GM23338 (cell line): ENCODE measurements around the gene COL16A1. TPM values are rescaled to one million over a fixed set of nuclear protein-coding genes. Genes with fewer than 3 reads are reported as not detected.

Experiments used
- ATAC-seq: fragments of 200-7000 bp; cut with Tn5 transposase; 3 replicates; pipeline ENCODE4 v1.9.1; 2020
- DNase-seq: peaks from one replicate; pipeline ENCODE4 v3.0.0-alpha.2; 2015; ENCODE audit warnings: low spot score
- H2AFZ ChIP-seq: fragments of 200-600 bp; sonication (generic); 2 replicates; pipeline ENCODE4 v1.8.0; 2016; ENCODE audit warnings: antibody characterized with exemption, mild to moderate bottlenecking, moderate library complexity
- H3F3A ChIP-seq: fragments of 200-600 bp; sonication (generic); replicated peaks from 2 replicates; pipeline ENCODE4 v1.8.0; 2017; ENCODE audit warnings: antibody characterized with exemption, mixed run types, low read depth
- H3K27ac ChIP-seq: fragments of 200-600 bp; sonication (generic); 2 replicates; pipeline ENCODE4 v1.6.1; 2016; ENCODE audit warnings: low read depth
- H3K27me3 ChIP-seq: fragments of 200-600 bp; sonication (generic); 2 replicates; pipeline ENCODE4 v1.8.0; 2016; ENCODE audit warnings: mild to moderate bottlenecking, mixed run types, moderate library complexity; ENCODE audit not compliant: insufficient read depth
- H3K36me3 ChIP-seq: fragments of 200-600 bp; sonication (generic); 2 replicates; pipeline ENCODE4 v1.8.0; 2016; ENCODE audit warnings: mild to moderate bottlenecking; ENCODE audit not compliant: insufficient read depth
- H3K4me1 ChIP-seq: fragments of 200-600 bp; sonication (generic); 2 replicates; pipeline ENCODE4 v1.8.0; 2016; ENCODE audit warnings: mild to moderate bottlenecking, moderate library complexity; ENCODE audit not compliant: insufficient read depth
- H3K4me2 ChIP-seq: fragments of 200-600 bp; sonication (generic); 2 replicates; pipeline ENCODE4 v1.7.1; 2017; ENCODE audit warnings: mixed run types
- H3K4me3 ChIP-seq: fragments of 200-600 bp; sonication (generic); 2 replicates; pipeline ENCODE4 v1.6.1; 2016; ENCODE audit warnings: mixed run types
- H3K79me2 ChIP-seq: fragments of 200-600 bp; sonication (generic); replicated peaks from 2 replicates; pipeline ENCODE4 v1.8.0; 2017; ENCODE audit warnings: mild to moderate bottlenecking; ENCODE audit not compliant: insufficient read depth
- H3K9me2 ChIP-seq: fragments of 200-600 bp; sonication (generic); 2 replicates; pipeline ENCODE4 v1.8.0; 2017; ENCODE audit not compliant: insufficient read depth
- H4K20me1 ChIP-seq: fragments of 200-600 bp; sonication (generic); replicated peaks from 2 replicates; pipeline ENCODE4 v1.8.0; 2017; ENCODE audit warnings: mild to moderate bottlenecking; ENCODE audit not compliant: insufficient read depth
- H3K27ac Mint-ChIP-seq: 2 replicates; pipeline ENCODE4 v1.8.0; 2020; ENCODE audit warnings: inconsistent platforms, mild to moderate bottlenecking, moderate library complexity, mixed read lengths
- H3K27me3 Mint-ChIP-seq: 3 replicates; pipeline ENCODE4 v1.8.0; 2022; ENCODE audit warnings: low read depth, mild to moderate bottlenecking, moderate library complexity, mixed read lengths, inconsistent platforms; ENCODE audit not compliant: insufficient read depth, poor library complexity
- H3K36me3 Mint-ChIP-seq: 3 replicates; pipeline ENCODE4 v1.8.0; 2021; ENCODE audit warnings: low read depth, mild to moderate bottlenecking, inconsistent platforms, moderate library complexity, mixed read lengths
- H3K4me1 Mint-ChIP-seq: 3 replicates; pipeline ENCODE4 v1.8.0; 2020; ENCODE audit warnings: mild to moderate bottlenecking, inconsistent platforms, mixed read lengths
- H3K4me3 Mint-ChIP-seq: 3 replicates; pipeline ENCODE4 v1.8.0; 2021; ENCODE audit warnings: moderate library complexity, mild to moderate bottlenecking, inconsistent platforms, mixed read lengths
- H3K9me3 Mint-ChIP-seq: 3 replicates; pipeline ENCODE4 v1.8.0; 2020; ENCODE audit warnings: moderate library complexity, mild to moderate bottlenecking, inconsistent platforms, mixed read lengths
- CTCF ChIP-seq, 2 experiments: fragments of 200-600 bp in 1 of 2; sonication (generic) in 1 of 2; conservative IDR thresholded peaks; 2 replicates each; pipeline versions ENCODE4 v1.5.1 to v1.6.1; 2016 to 2017; ENCODE audit warnings: antibody characterized with exemption in 2 of 2, low read depth in 2 of 2, mild to moderate bottlenecking in 2 of 2, moderate library complexity in 1 of 2
- EZH2 ChIP-seq: fragments of 200-600 bp; sonication (generic); IDR thresholded peaks from one replicate; pipeline ENCODE4 v1.8.0; 2017; ENCODE audit warnings: antibody characterized with exemption, mild to moderate bottlenecking, low read depth; ENCODE audit not compliant: unreplicated experiment
- NANOG ChIP-seq: IDR thresholded peaks from 2 replicates; pipeline ENCODE4 v1.6.1; 2016; ENCODE audit warnings: antibody characterized with exemption, borderline replicate concordance
- POLR2AphosphoS5 ChIP-seq: IDR thresholded peaks from 2 replicates; pipeline ENCODE4 v1.6.1; 2016; ENCODE audit warnings: antibody characterized with exemption, low read depth
- STAT1 ChIP-seq: IDR thresholded peaks from one replicate; pipeline ENCODE4 v1.6.1; 2016; ENCODE audit warnings: antibody characterized with exemption; ENCODE audit not compliant: unreplicated experiment
- ZNF114 ChIP-seq: fragments of 250-450 bp; sonication (Bioruptor Pico); IDR thresholded peaks from 2 replicates; pipeline ENCODE4 v1.5.0; 2020; ENCODE audit warnings: mild to moderate bottlenecking, moderate library complexity
- polyA plus RNA-seq: library from polyadenylated mRNA; unstranded; fragments of >200 nt; fragmentation: Nextera tagmentation; extraction: Ambion mirVana; gene quantifications from 2 replicates; pipeline ENCODE4 v1.2.1, GENCODE V29; 2016
- total RNA-seq: library from RNA; depleted of rRNA; stranded (reverse); fragments of >200 nt; shearing (Covaris generic); gene quantifications from 2 replicates; pipeline ENCODE4 v1.2.3, GENCODE V29; 2014
- TF ChIP-seq, protein P1 (sequence below): fragments of 250-450 bp; sonication (Bioruptor Pico); IDR thresholded peaks from 2 replicates; pipeline ENCODE4 v1.5.0; 2020; ENCODE audit warnings: mild to moderate bottlenecking, moderate library complexity

The COL16A1 gene
- total and polyA plus RNA-seq, 2 experiments from 2014 or later: 4.2 to 13.2 TPM

- Histone ChIP-seq H3K79me2 (no peaks in the 10 kb centered on the region), H3K4me1 (no peaks in the 10 kb centered on the region), H3K27me3 (no peaks in the 10 kb centered on the region), H3K27ac (no peak overlapping the region), H3K36me3 (no peaks in the 10 kb centered on the region), H3F3A (no peaks in the 10 kb centered on the region), H3K9me2 (no peaks in the 10 kb centered on the region), H2AFZ (no peak overlapping the region), H3K4me2 (no peak overlapping the region), H3K4me3 (no peak overlapping the region), H4K20me1 (no peaks in the 10 kb centered on the region)
- H3K9me3 Mint-ChIP-seq: no peaks in the 10 kb centered on the region
- peaks cover 3% of the 10 kb centered on the region; the same call in 1 of the 3 replicates for H3K36me3 Mint-ChIP-seq
- H3K4me3 Mint-ChIP-seq: no peak overlapping the region
- H3K27ac Mint-ChIP-seq: no peak overlapping the region
- TF ChIP-seq CTCF (conservative IDR thresholded peaks at IDR 0.05; ENCODE audit: low read depth in 2 of 2): no peak
- no peak for TF ChIP-seq POLR2AphosphoS5
- TF ChIP-seq EZH2: no peak
- TF ChIP-seq STAT1: no peak
- TF ChIP-seq NANOG: no peak
- TF ChIP-seq, protein P1, sequence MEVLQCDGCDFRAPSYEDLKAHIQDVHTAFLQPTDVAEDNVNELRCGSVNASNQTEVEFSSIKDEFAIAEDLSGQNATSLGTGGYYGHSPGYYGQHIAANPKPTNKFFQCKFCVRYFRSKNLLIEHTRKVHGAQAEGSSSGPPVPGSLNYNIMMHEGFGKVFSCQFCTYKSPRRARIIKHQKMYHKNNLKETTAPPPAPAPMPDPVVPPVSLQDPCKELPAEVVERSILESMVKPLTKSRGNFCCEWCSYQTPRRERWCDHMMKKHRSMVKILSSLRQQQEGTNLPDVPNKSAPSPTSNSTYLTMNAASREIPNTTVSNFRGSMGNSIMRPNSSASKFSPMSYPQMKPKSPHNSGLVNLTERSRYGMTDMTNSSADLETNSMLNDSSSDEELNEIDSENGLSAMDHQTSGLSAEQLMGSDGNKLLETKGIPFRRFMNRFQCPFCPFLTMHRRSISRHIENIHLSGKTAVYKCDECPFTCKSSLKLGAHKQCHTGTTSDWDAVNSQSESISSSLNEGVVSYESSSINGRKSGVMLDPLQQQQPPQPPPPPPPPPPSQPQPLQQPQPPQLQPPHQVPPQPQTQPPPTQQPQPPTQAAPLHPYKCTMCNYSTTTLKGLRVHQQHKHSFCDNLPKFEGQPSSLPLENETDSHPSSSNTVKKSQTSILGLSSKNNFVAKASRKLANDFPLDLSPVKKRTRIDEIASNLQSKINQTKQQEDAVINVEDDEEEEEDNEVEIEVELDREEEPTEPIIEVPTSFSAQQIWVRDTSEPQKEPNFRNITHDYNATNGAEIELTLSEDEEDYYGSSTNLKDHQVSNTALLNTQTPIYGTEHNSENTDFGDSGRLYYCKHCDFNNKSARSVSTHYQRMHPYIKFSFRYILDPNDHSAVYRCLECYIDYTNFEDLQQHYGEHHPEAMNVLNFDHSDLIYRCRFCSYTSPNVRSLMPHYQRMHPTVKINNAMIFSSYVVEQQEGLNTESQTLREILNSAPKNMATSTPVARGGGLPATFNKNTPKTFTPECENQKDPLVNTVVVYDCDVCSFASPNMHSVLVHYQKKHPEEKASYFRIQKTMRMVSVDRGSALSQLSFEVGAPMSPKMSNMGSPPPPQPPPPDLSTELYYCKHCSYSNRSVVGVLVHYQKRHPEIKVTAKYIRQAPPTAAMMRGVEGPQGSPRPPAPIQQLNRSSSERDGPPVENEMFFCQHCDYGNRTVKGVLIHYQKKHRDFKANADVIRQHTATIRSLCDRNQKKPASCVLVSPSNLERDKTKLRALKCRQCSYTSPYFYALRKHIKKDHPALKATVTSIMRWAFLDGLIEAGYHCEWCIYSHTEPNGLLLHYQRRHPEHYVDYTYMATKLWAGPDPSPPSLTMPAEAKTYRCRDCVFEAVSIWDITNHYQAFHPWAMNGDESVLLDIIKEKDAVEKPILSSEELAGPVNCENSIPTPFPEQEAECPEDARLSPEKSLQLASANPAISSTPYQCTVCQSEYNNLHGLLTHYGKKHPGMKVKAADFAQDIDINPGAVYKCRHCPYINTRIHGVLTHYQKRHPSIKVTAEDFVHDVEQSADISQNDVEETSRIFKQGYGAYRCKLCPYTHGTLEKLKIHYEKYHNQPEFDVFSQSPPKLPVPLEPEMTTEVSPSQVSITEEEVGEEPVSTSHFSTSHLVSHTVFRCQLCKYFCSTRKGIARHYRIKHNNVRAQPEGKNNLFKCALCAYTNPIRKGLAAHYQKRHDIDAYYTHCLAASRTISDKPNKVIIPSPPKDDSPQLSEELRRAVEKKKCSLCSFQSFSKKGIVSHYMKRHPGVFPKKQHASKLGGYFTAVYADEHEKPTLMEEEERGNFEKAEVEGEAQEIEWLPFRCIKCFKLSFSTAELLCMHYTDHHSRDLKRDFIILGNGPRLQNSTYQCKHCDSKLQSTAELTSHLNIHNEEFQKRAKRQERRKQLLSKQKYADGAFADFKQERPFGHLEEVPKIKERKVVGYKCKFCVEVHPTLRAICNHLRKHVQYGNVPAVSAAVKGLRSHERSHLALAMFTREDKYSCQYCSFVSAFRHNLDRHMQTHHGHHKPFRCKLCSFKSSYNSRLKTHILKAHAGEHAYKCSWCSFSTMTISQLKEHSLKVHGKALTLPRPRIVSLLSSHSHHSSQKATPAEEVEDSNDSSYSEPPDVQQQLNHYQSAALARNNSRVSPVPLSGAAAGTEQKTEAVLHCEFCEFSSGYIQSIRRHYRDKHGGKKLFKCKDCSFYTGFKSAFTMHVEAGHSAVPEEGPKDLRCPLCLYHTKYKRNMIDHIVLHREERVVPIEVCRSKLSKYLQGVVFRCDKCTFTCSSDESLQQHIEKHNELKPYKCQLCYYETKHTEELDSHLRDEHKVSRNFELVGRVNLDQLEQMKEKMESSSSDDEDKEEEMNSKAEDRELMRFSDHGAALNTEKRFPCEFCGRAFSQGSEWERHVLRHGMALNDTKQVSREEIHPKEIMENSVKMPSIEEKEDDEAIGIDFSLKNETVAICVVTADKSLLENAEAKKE (CRISPR knock-in tag): no peak
- no peak for TF ChIP-seq ZNF114 (CRISPR knock-in tag)
- H3K27me3 Mint-ChIP-seq: peaks cover 9% of the 10 kb centered on the region
- peaks cover 13% of the 10 kb centered on the region for H3K4me1 Mint-ChIP-seq
- no peak for DNase-seq
- ATAC-seq: no peak
Observed at GRCh38 chr1:31695327-31695726, 8.5 kb downstream of the COL16A1 start.
